Loucy (cell line): ENCODE results near the gene MRPL28.

Source experiments
- H2AFZ ChIP-seq: fragments of 200-600 bp; sonication (generic); 2 replicates; pipeline ENCODE4 v1.6.0; 2016; ENCODE audit warnings: antibody characterized with exemption, mild to moderate bottlenecking, low read length, moderate library complexity
- H3F3A ChIP-seq: fragments of 200-600 bp; 2 replicates; pipeline ENCODE4 v1.6.0; 2016; ENCODE audit warnings: antibody characterized with exemption, low read depth, mild to moderate bottlenecking
- H3K27me3 ChIP-seq: fragments of 200-600 bp; sonication (generic); 2 replicates; pipeline ENCODE4 v1.6.1; 2014; ENCODE audit warnings: low read length, mild to moderate bottlenecking; ENCODE audit not compliant: insufficient read depth, poor library complexity, severe bottlenecking
- H3K36me3 ChIP-seq: fragments of 200-600 bp; sonication (generic); 2 replicates; pipeline ENCODE4 v1.6.1; 2016; ENCODE audit warnings: low read length; ENCODE audit not compliant: insufficient read depth
- H3K4me1 ChIP-seq: fragments of 200-600 bp; sonication (generic); 2 replicates; pipeline ENCODE4 v1.5.1; 2014; ENCODE audit warnings: low read length, mild to moderate bottlenecking; ENCODE audit not compliant: insufficient read depth, poor library complexity, severe bottlenecking
- H3K4me2 ChIP-seq: fragments of 200-600 bp; sonication (generic); 2 replicates; pipeline ENCODE4 v1.6.0; 2014; ENCODE audit warnings: antibody characterized with exemption, low read length, low read depth, mild to moderate bottlenecking; ENCODE audit not compliant: poor library complexity, severe bottlenecking
- H3K4me3 ChIP-seq: fragments of 200-600 bp; sonication (generic); 2 replicates; pipeline ENCODE4 v1.5.1; 2014; ENCODE audit warnings: low read length, mild to moderate bottlenecking, mixed read lengths; ENCODE audit not compliant: poor library complexity, severe bottlenecking
- H3K79me2 ChIP-seq: fragments of 200-600 bp; sonication (generic); 2 replicates; pipeline ENCODE4 v1.6.1; 2014; ENCODE audit warnings: low read length; ENCODE audit not compliant: insufficient read depth
- H3K9ac ChIP-seq: fragments of 200-600 bp; sonication (generic); 2 replicates; pipeline ENCODE4 v1.6.0; 2014; ENCODE audit warnings: mild to moderate bottlenecking, low read depth, low read length, moderate library complexity; ENCODE audit not compliant: poor library complexity, severe bottlenecking
- H3K9me2 ChIP-seq: fragments of 200-600 bp; sonication (generic); replicated peaks from 2 replicates; pipeline ENCODE4 v1.6.1; 2016; ENCODE audit warnings: low read depth, low read length, mixed read lengths
- H3K9me3 ChIP-seq: fragments of 200-600 bp; sonication (generic); 2 replicates; pipeline ENCODE4 v1.6.1; 2014; ENCODE audit warnings: mild to moderate bottlenecking, antibody characterized with exemption, low read length, low read depth; ENCODE audit not compliant: insufficient read depth
- H4K20me1 ChIP-seq: fragments of 200-600 bp; sonication (generic); 2 replicates; pipeline ENCODE4 v1.6.0; 2014; ENCODE audit warnings: antibody characterized with exemption, low read length, mild to moderate bottlenecking; ENCODE audit not compliant: insufficient read depth, poor library complexity, severe bottlenecking
- EZH2phosphoT487 ChIP-seq: fragments of 200-600 bp; IDR thresholded peaks from 2 replicates; pipeline ENCODE4 v1.6.1; 2018; ENCODE audit warnings: antibody characterized with exemption, mild to moderate bottlenecking, moderate library complexity, borderline replicate concordance
- TF ChIP-seq, protein P1 (sequence below): fragments of 200-600 bp; sonication (generic); conservative IDR thresholded peaks from 2 replicates; pipeline ENCODE4 v1.5.1; 2014; ENCODE audit warnings: mild to moderate bottlenecking, antibody characterized with exemption, low read length

The MRPL28 gene

DNA sequence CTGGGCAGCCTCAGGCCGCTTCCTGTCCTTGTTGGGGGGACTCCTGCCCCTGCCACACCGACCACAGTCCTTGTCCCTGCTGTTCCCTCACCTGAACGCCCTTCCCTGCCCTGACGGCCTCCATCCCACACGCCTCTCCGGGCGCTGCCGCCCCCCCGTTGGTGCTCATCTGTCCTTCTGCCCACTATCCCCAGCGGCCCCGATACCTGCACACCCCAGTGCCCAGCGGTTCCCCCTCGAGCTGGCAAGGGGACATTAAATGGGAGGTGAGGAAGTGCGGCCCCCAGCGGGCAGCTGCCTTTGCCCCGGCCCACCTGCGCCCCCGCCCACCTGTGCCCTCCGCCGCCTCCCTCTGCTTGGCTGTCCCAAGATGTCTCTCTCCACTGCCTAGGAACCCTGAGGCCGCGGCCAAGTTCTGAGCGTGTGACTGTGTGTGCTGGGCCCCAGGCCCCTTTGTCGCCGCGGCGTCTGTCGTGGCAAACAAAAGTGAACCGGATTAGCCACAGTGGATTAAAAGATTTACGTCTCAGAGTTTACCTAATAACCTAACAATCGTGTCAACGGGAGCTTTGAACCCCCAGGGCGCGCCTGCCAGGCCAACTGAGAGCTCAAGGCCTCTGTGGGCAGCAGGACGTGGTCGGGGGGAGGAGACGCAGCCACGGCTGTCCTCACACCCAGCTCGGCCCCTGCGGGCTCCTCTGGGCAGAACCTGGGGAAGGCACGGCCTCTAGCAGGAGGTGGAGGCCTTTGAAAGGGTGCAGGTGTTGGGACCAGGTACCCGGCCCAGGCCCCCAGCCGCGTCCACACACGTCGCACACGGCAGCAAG lies 10.3 kb downstream of the MRPL28 start:
- H3K9ac ChIP-seq: no peak overlapping the region
- no peaks in the 10 kb centered on the region for H3K27me3 ChIP-seq
- no peaks in the 10 kb centered on the region for H3F3A ChIP-seq
- no peak overlapping the region for H3K4me3 ChIP-seq
- H3K9me2 ChIP-seq: no peaks in the 10 kb centered on the region
- TF ChIP-seq, protein P1, sequence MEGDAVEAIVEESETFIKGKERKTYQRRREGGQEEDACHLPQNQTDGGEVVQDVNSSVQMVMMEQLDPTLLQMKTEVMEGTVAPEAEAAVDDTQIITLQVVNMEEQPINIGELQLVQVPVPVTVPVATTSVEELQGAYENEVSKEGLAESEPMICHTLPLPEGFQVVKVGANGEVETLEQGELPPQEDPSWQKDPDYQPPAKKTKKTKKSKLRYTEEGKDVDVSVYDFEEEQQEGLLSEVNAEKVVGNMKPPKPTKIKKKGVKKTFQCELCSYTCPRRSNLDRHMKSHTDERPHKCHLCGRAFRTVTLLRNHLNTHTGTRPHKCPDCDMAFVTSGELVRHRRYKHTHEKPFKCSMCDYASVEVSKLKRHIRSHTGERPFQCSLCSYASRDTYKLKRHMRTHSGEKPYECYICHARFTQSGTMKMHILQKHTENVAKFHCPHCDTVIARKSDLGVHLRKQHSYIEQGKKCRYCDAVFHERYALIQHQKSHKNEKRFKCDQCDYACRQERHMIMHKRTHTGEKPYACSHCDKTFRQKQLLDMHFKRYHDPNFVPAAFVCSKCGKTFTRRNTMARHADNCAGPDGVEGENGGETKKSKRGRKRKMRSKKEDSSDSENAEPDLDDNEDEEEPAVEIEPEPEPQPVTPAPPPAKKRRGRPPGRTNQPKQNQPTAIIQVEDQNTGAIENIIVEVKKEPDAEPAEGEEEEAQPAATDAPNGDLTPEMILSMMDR: no peak
- TF ChIP-seq EZH2phosphoT487: no peak
- no peak overlapping the region for H3K4me2 ChIP-seq
- no peaks in the 10 kb centered on the region for H3K9me3 ChIP-seq
- H3K36me3 ChIP-seq: no peaks in the 10 kb centered on the region
- H4K20me1 ChIP-seq: no peaks in the 10 kb centered on the region
- no peaks in the 10 kb centered on the region for H3K79me2 ChIP-seq
- no peak overlapping the region for H2AFZ ChIP-seq
- H3K4me1 ChIP-seq: peaks cover 7% of the 10 kb centered on the region

DNA sequence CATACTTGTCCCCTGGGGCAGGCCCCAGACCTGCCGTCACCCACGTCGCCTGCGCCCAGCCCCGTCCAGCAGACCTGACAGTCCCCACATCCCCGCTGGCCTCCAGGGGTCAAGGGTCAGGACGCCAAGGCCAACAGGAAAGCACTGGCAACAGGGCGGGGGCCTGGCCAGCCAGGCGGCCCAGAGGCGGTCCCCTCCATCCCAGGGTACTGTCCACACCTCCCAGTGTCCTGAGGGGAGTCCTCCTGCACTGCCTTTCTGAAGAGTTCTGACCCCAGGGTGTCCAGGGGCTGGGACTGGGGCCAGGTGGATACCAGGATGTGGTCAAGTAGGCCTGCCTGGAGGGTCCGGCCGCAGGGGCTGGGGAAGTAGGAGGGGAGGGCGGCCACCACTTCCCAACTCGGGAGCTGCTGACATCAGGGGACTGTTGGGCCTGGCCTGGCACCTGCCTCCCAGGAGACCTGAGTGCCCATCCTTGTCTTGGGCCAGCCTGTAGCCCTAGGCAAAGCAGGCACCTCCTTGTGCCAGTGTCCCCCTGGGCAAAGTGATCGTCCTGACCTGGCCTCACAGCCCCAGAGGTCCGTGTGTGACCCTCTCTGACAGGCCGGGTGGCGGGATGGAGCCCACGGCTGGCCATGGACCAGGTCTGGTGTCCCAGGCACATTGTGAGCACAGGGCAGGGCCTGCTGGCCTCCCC lies 11.1 kb downstream of the MRPL28 start:
- Histone ChIP-seq H3K79me2 (no peaks in the 10 kb centered on the region), H3K4me2 (no peak overlapping the region), H3K4me1 (peaks cover 16% of the 10 kb centered on the region), H3K27me3 (no peaks in the 10 kb centered on the region), H3K9me2 (no peaks in the 10 kb centered on the region), H3K9ac (no peak overlapping the region), H2AFZ (no peak overlapping the region), H3K4me3 (no peak overlapping the region), H3K36me3 (no peaks in the 10 kb centered on the region), H3K9me3 (no peaks in the 10 kb centered on the region), H3F3A (no peaks in the 10 kb centered on the region), H4K20me1 (no peaks in the 10 kb centered on the region)
- TF ChIP-seq, protein P1: no peak
- no peak for TF ChIP-seq EZH2phosphoT487

DNA sequence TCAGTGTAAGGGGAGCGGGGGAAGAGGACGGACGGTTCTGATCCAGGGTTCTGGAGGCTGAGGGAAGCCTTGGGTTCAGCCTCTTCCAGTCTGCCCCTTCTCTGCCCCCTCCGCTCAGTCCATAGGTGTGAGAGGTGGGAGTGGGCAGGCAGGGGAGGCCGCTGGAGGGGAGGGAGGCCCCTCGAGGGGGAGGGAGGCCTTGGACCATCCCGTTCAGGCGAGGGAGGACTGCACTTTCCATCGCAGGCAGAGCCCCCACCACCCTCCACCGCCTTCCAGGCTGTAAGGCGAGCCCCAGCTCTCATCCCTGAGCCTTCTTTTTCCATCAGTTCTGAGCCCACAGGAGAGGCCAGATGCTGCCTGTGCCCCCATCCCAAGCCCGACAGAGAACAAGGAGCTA lies 13.6 kb downstream of the MRPL28 start:
- Histone ChIP-seq H3K27me3 (no peaks in the 10 kb centered on the region), H3K36me3 (no peaks in the 10 kb centered on the region), H3K9ac (no peak overlapping the region), H3K4me1 (peaks cover 17% of the 10 kb centered on the region), H2AFZ (no peak overlapping the region), H3K9me2 (no peaks in the 10 kb centered on the region), H3K79me2 (peaks cover 3% of the 10 kb centered on the region; the same call in 1 of the 2 replicates), H3K4me2 (no peak overlapping the region), H3F3A (no peaks in the 10 kb centered on the region), H4K20me1 (no peaks in the 10 kb centered on the region), H3K4me3 (no peak overlapping the region), H3K9me3 (no peaks in the 10 kb centered on the region)
- TF ChIP-seq EZH2phosphoT487: no peak
- TF ChIP-seq, protein P1: no peak
